GM19099 (cell line): ENCODE results near the gene SLC25A11.

Experiments
- POLR2A ChIP-seq: IDR thresholded peaks from 3 replicates; pipeline ENCODE4 v1.6.1; 2011; ENCODE audit warnings: low read depth; ENCODE audit not compliant: insufficient read length; ENCODE audit errors: extremely low read depth

The SLC25A11 gene

GRCh38 chr17:4950746-4951204 lies 10.9 kb upstream of the SLC25A11 start, which contains the start of gene ENO3:
TSS of gene ENO3 (plus strand) at chr17:4951119. CDS start at chr17:4951830, 711 bp downstream.
- peak; percentile 15 for TF ChIP-seq POLR2A

- peak; percentile 30 for TF ChIP-seq POLR2A
Observed at GRCh38 chr17:4950075-4950745, 10.4 kb upstream of the SLC25A11 start.

- no peak for TF ChIP-seq POLR2A
Observed at GRCh38 chr17:4949321-4950074, 9.7 kb upstream of the SLC25A11 start.

- TF ChIP-seq POLR2A: peak; percentile 74
Observed at GRCh38 chr17:4948931-4949320, 9.1 kb upstream of the SLC25A11 start.

- peak; percentile 97 for TF ChIP-seq POLR2A
Observed at GRCh38 chr17:4948166-4948930, 8.5 kb upstream of the SLC25A11 start, which contains the start of gene PFN1. TSS of gene PFN1 (minus strand) at chr17:4948530. CDS start at chr17:4948394, 136 bp downstream.

GRCh38 chr17:4947411-4948165 lies 7.7 kb upstream of the SLC25A11 start:
- TF ChIP-seq POLR2A: no peak

- no peak for TF ChIP-seq POLR2A
Observed at GRCh38 chr17:4947010-4947410, 7.2 kb upstream of the SLC25A11 start.

GRCh38 chr17:4946312-4946976 lies 6.6 kb upstream of the SLC25A11 start:
- no peak for TF ChIP-seq POLR2A

- no peak for TF ChIP-seq POLR2A
Observed at GRCh38 chr17:4945944-4946280, 6.1 kb upstream of the SLC25A11 start.

GRCh38 chr17:4945176-4945943 lies 5.5 kb upstream of the SLC25A11 start:
- TF ChIP-seq POLR2A: no peak

GRCh38 chr17:4944554-4945175 lies 4.8 kb upstream of the SLC25A11 start:
- TF ChIP-seq POLR2A: peak; percentile 51

GRCh38 chr17:4944163-4944553 lies 4.3 kb upstream of the SLC25A11 start:
- TF ChIP-seq POLR2A: peak; percentile 31

GRCh38 chr17:4942760-4943508 lies 3.1 kb upstream of the SLC25A11 start:
- TF ChIP-seq POLR2A: peak; percentile 21

- TF ChIP-seq POLR2A: no peak
Observed at GRCh38 chr17:4941319-4941610, 1.4 kb upstream of the SLC25A11 start.
